GM23338 (cell line): Measurements from ENCODE around the gene GPHA2. TPM values are rescaled to one million over a fixed set of nuclear protein-coding genes. Genes with fewer than 3 reads are reported as not detected.

Experiments used
- ATAC-seq: fragments of 200-7000 bp; cut with Tn5 transposase; 3 replicates; pipeline ENCODE4 v1.9.1; 2020
- DNase-seq: peaks from one replicate; pipeline ENCODE4 v3.0.0-alpha.2; 2015; ENCODE audit warnings: low spot score
- H2AFZ ChIP-seq: fragments of 200-600 bp; sonication (generic); 2 replicates; pipeline ENCODE4 v1.8.0; 2016; ENCODE audit warnings: antibody characterized with exemption, mild to moderate bottlenecking, moderate library complexity
- H3F3A ChIP-seq: fragments of 200-600 bp; sonication (generic); replicated peaks from 2 replicates; pipeline ENCODE4 v1.8.0; 2017; ENCODE audit warnings: antibody characterized with exemption, mixed run types, low read depth
- H3K27ac ChIP-seq: fragments of 200-600 bp; sonication (generic); 2 replicates; pipeline ENCODE4 v1.6.1; 2016; ENCODE audit warnings: low read depth
- H3K27me3 ChIP-seq: fragments of 200-600 bp; sonication (generic); 2 replicates; pipeline ENCODE4 v1.8.0; 2016; ENCODE audit warnings: mild to moderate bottlenecking, mixed run types, moderate library complexity; ENCODE audit not compliant: insufficient read depth
- H3K36me3 ChIP-seq: fragments of 200-600 bp; sonication (generic); 2 replicates; pipeline ENCODE4 v1.8.0; 2016; ENCODE audit warnings: mild to moderate bottlenecking; ENCODE audit not compliant: insufficient read depth
- H3K4me1 ChIP-seq: fragments of 200-600 bp; sonication (generic); 2 replicates; pipeline ENCODE4 v1.8.0; 2016; ENCODE audit warnings: mild to moderate bottlenecking, moderate library complexity; ENCODE audit not compliant: insufficient read depth
- H3K4me2 ChIP-seq: fragments of 200-600 bp; sonication (generic); 2 replicates; pipeline ENCODE4 v1.7.1; 2017; ENCODE audit warnings: mixed run types
- H3K4me3 ChIP-seq: fragments of 200-600 bp; sonication (generic); 2 replicates; pipeline ENCODE4 v1.6.1; 2016; ENCODE audit warnings: mixed run types
- H3K79me2 ChIP-seq: fragments of 200-600 bp; sonication (generic); replicated peaks from 2 replicates; pipeline ENCODE4 v1.8.0; 2017; ENCODE audit warnings: mild to moderate bottlenecking; ENCODE audit not compliant: insufficient read depth
- H3K9me2 ChIP-seq: fragments of 200-600 bp; sonication (generic); 2 replicates; pipeline ENCODE4 v1.8.0; 2017; ENCODE audit not compliant: insufficient read depth
- H4K20me1 ChIP-seq: fragments of 200-600 bp; sonication (generic); replicated peaks from 2 replicates; pipeline ENCODE4 v1.8.0; 2017; ENCODE audit warnings: mild to moderate bottlenecking; ENCODE audit not compliant: insufficient read depth
- H3K27ac Mint-ChIP-seq: 2 replicates; pipeline ENCODE4 v1.8.0; 2020; ENCODE audit warnings: inconsistent platforms, mild to moderate bottlenecking, moderate library complexity, mixed read lengths
- H3K27me3 Mint-ChIP-seq: 3 replicates; pipeline ENCODE4 v1.8.0; 2022; ENCODE audit warnings: low read depth, mild to moderate bottlenecking, moderate library complexity, mixed read lengths, inconsistent platforms; ENCODE audit not compliant: insufficient read depth, poor library complexity
- H3K36me3 Mint-ChIP-seq: 3 replicates; pipeline ENCODE4 v1.8.0; 2021; ENCODE audit warnings: low read depth, mild to moderate bottlenecking, inconsistent platforms, moderate library complexity, mixed read lengths
- H3K4me1 Mint-ChIP-seq: 3 replicates; pipeline ENCODE4 v1.8.0; 2020; ENCODE audit warnings: mild to moderate bottlenecking, inconsistent platforms, mixed read lengths
- H3K4me3 Mint-ChIP-seq: 3 replicates; pipeline ENCODE4 v1.8.0; 2021; ENCODE audit warnings: moderate library complexity, mild to moderate bottlenecking, inconsistent platforms, mixed read lengths
- H3K9me3 Mint-ChIP-seq: 3 replicates; pipeline ENCODE4 v1.8.0; 2020; ENCODE audit warnings: moderate library complexity, mild to moderate bottlenecking, inconsistent platforms, mixed read lengths
- CREB1 ChIP-seq: fragments of 250-450 bp; sonication (Bioruptor Pico); IDR thresholded peaks from 2 replicates; pipeline ENCODE4 v1.5.0; 2020; ENCODE audit warnings: low read depth, mild to moderate bottlenecking, moderate library complexity
- CTCF ChIP-seq, 2 experiments: fragments of 200-600 bp in 1 of 2; sonication (generic) in 1 of 2; conservative IDR thresholded peaks; 2 replicates each; pipeline versions ENCODE4 v1.5.1 to v1.6.1; 2016 to 2017; ENCODE audit warnings: antibody characterized with exemption in 2 of 2, low read depth in 2 of 2, mild to moderate bottlenecking in 2 of 2, moderate library complexity in 1 of 2
- ETS1 ChIP-seq: IDR thresholded peaks from 2 replicates; pipeline ENCODE4 v1.6.1; 2016; ENCODE audit warnings: antibody characterized with exemption
- EZH2 ChIP-seq: fragments of 200-600 bp; sonication (generic); IDR thresholded peaks from one replicate; pipeline ENCODE4 v1.8.0; 2017; ENCODE audit warnings: antibody characterized with exemption, mild to moderate bottlenecking, low read depth; ENCODE audit not compliant: unreplicated experiment
- EZH2phosphoT487 ChIP-seq: fragments of 200-600 bp; sonication (generic); IDR thresholded peaks from one replicate; pipeline ENCODE4 v1.8.1; 2018; ENCODE audit warnings: antibody characterized with exemption; ENCODE audit not compliant: unreplicated experiment
- JUNB ChIP-seq: IDR thresholded peaks from one replicate; pipeline ENCODE4 v1.6.1; 2016; ENCODE audit warnings: antibody characterized with exemption; ENCODE audit not compliant: unreplicated experiment
- NANOG ChIP-seq: IDR thresholded peaks from 2 replicates; pipeline ENCODE4 v1.6.1; 2016; ENCODE audit warnings: antibody characterized with exemption, borderline replicate concordance
- POLR2AphosphoS5 ChIP-seq: IDR thresholded peaks from 2 replicates; pipeline ENCODE4 v1.6.1; 2016; ENCODE audit warnings: antibody characterized with exemption, low read depth
- STAT1 ChIP-seq: IDR thresholded peaks from one replicate; pipeline ENCODE4 v1.6.1; 2016; ENCODE audit warnings: antibody characterized with exemption; ENCODE audit not compliant: unreplicated experiment
- ZNF114 ChIP-seq: fragments of 250-450 bp; sonication (Bioruptor Pico); IDR thresholded peaks from 2 replicates; pipeline ENCODE4 v1.5.0; 2020; ENCODE audit warnings: mild to moderate bottlenecking, moderate library complexity
- ZNF331 ChIP-seq: fragments of 250-450 bp; sonication (Bioruptor Pico); IDR thresholded peaks from 2 replicates; pipeline ENCODE4 v1.5.0; 2020; ENCODE audit warnings: low read depth, mild to moderate bottlenecking, moderate library complexity
- polyA plus RNA-seq: library from polyadenylated mRNA; unstranded; fragments of >200 nt; fragmentation: Nextera tagmentation; extraction: Ambion mirVana; gene quantifications from 2 replicates; pipeline ENCODE4 v1.2.1, GENCODE V29; 2016
- total RNA-seq: library from RNA; depleted of rRNA; stranded (reverse); fragments of >200 nt; shearing (Covaris generic); gene quantifications from 2 replicates; pipeline ENCODE4 v1.2.3, GENCODE V29; 2014
- TF ChIP-seq, protein P1 (sequence below): IDR thresholded peaks from one replicate; pipeline ENCODE4 v1.6.1; 2018; ENCODE audit warnings: antibody characterized with exemption; ENCODE audit not compliant: unreplicated experiment
- TF ChIP-seq, protein P2 (sequence below): fragments of 250-450 bp; sonication (Bioruptor Pico); IDR thresholded peaks from 2 replicates; pipeline ENCODE4 v1.5.0; 2020; ENCODE audit warnings: mild to moderate bottlenecking, moderate library complexity

Gene GPHA2
- total and polyA plus RNA-seq, 2 experiments from 2014 or later = 0.83 to 1.8 TPM

GRCh38 chr11:64894812-64895452 lies 40.8 kb downstream of the GPHA2 start:
- H3K79me2 ChIP-seq = no peaks in the 10 kb centered on the region
- Mint-ChIP-seq H3K36me3 (no peaks in the 10 kb centered on the region; the same call in 2 of the 3 replicates), H3K9me3 (no peaks in the 10 kb centered on the region), H3K27ac (no peak overlapping the region), H3K4me1 (peaks cover 5% of the 10 kb centered on the region), H3K4me3 (no peak overlapping the region), H3K27me3 (peaks cover 19% of the 10 kb centered on the region)
- ATAC-seq (no peak), DNase-seq (no peak)
- no peak overlapping the region for H2AFZ ChIP-seq
- H3K27me3 ChIP-seq = no peaks in the 10 kb centered on the region
- H3K36me3 ChIP-seq = no peaks in the 10 kb centered on the region
- no peak overlapping the region for H3K27ac ChIP-seq
- no peaks in the 10 kb centered on the region for H3K9me2 ChIP-seq
- H4K20me1 ChIP-seq = no peaks in the 10 kb centered on the region
- TF ChIP-seq, protein P1, sequence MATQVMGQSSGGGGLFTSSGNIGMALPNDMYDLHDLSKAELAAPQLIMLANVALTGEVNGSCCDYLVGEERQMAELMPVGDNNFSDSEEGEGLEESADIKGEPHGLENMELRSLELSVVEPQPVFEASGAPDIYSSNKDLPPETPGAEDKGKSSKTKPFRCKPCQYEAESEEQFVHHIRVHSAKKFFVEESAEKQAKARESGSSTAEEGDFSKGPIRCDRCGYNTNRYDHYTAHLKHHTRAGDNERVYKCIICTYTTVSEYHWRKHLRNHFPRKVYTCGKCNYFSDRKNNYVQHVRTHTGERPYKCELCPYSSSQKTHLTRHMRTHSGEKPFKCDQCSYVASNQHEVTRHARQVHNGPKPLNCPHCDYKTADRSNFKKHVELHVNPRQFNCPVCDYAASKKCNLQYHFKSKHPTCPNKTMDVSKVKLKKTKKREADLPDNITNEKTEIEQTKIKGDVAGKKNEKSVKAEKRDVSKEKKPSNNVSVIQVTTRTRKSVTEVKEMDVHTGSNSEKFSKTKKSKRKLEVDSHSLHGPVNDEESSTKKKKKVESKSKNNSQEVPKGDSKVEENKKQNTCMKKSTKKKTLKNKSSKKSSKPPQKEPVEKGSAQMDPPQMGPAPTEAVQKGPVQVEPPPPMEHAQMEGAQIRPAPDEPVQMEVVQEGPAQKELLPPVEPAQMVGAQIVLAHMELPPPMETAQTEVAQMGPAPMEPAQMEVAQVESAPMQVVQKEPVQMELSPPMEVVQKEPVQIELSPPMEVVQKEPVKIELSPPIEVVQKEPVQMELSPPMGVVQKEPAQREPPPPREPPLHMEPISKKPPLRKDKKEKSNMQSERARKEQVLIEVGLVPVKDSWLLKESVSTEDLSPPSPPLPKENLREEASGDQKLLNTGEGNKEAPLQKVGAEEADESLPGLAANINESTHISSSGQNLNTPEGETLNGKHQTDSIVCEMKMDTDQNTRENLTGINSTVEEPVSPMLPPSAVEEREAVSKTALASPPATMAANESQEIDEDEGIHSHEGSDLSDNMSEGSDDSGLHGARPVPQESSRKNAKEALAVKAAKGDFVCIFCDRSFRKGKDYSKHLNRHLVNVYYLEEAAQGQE = no peak
- no peak for TF ChIP-seq ZNF114 (CRISPR knock-in tag)
- TF ChIP-seq EZH2 = no peak
- TF ChIP-seq ETS1 = no peak
- TF ChIP-seq CREB1 (CRISPR knock-in tag) = no peak
- TF ChIP-seq NANOG = no peak
- no peak for TF ChIP-seq STAT1
- TF ChIP-seq JUNB = no peak
- TF ChIP-seq EZH2phosphoT487 = no peak
- TF ChIP-seq ZNF331 (CRISPR knock-in tag) = no peak
- TF ChIP-seq, protein P2, sequence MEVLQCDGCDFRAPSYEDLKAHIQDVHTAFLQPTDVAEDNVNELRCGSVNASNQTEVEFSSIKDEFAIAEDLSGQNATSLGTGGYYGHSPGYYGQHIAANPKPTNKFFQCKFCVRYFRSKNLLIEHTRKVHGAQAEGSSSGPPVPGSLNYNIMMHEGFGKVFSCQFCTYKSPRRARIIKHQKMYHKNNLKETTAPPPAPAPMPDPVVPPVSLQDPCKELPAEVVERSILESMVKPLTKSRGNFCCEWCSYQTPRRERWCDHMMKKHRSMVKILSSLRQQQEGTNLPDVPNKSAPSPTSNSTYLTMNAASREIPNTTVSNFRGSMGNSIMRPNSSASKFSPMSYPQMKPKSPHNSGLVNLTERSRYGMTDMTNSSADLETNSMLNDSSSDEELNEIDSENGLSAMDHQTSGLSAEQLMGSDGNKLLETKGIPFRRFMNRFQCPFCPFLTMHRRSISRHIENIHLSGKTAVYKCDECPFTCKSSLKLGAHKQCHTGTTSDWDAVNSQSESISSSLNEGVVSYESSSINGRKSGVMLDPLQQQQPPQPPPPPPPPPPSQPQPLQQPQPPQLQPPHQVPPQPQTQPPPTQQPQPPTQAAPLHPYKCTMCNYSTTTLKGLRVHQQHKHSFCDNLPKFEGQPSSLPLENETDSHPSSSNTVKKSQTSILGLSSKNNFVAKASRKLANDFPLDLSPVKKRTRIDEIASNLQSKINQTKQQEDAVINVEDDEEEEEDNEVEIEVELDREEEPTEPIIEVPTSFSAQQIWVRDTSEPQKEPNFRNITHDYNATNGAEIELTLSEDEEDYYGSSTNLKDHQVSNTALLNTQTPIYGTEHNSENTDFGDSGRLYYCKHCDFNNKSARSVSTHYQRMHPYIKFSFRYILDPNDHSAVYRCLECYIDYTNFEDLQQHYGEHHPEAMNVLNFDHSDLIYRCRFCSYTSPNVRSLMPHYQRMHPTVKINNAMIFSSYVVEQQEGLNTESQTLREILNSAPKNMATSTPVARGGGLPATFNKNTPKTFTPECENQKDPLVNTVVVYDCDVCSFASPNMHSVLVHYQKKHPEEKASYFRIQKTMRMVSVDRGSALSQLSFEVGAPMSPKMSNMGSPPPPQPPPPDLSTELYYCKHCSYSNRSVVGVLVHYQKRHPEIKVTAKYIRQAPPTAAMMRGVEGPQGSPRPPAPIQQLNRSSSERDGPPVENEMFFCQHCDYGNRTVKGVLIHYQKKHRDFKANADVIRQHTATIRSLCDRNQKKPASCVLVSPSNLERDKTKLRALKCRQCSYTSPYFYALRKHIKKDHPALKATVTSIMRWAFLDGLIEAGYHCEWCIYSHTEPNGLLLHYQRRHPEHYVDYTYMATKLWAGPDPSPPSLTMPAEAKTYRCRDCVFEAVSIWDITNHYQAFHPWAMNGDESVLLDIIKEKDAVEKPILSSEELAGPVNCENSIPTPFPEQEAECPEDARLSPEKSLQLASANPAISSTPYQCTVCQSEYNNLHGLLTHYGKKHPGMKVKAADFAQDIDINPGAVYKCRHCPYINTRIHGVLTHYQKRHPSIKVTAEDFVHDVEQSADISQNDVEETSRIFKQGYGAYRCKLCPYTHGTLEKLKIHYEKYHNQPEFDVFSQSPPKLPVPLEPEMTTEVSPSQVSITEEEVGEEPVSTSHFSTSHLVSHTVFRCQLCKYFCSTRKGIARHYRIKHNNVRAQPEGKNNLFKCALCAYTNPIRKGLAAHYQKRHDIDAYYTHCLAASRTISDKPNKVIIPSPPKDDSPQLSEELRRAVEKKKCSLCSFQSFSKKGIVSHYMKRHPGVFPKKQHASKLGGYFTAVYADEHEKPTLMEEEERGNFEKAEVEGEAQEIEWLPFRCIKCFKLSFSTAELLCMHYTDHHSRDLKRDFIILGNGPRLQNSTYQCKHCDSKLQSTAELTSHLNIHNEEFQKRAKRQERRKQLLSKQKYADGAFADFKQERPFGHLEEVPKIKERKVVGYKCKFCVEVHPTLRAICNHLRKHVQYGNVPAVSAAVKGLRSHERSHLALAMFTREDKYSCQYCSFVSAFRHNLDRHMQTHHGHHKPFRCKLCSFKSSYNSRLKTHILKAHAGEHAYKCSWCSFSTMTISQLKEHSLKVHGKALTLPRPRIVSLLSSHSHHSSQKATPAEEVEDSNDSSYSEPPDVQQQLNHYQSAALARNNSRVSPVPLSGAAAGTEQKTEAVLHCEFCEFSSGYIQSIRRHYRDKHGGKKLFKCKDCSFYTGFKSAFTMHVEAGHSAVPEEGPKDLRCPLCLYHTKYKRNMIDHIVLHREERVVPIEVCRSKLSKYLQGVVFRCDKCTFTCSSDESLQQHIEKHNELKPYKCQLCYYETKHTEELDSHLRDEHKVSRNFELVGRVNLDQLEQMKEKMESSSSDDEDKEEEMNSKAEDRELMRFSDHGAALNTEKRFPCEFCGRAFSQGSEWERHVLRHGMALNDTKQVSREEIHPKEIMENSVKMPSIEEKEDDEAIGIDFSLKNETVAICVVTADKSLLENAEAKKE (CRISPR knock-in tag) = no peak
- TF ChIP-seq CTCF (conservative IDR thresholded peaks at IDR 0.05; ENCODE audit: low read depth in 2 of 2) = no peak
- TF ChIP-seq POLR2AphosphoS5 = no peak
- no peak overlapping the region for H3K4me3 ChIP-seq
- H3K4me2 ChIP-seq = no peak overlapping the region
- no peaks in the 10 kb centered on the region for H3K4me1 ChIP-seq
- no peaks in the 10 kb centered on the region for H3F3A ChIP-seq
